Stimulated activated CD8-positive, alpha-beta memory T cell treated with anti-CD3 and anti-CD28 coated beads, Interleukin-2, amount 100 ng/mL, for 48 hours (primary cell): ENCODE results near the gene HTR4.
"Not testable (repeated sequence)": the region's sequence is repeated elsewhere in the genome, so short reads cannot be mapped to it uniquely, and the experiment has no call there.

Source experiments
- DNase-seq, 2 donors: peaks; one replicate each; pipeline ENCODE4 v3.0.0-alpha.2; 2020; ENCODE audit warnings: low read depth in 2 of 2

Gene HTR4

GRCh38 chr5:148653836-148654781, at the start of gene HTR4:
TSS of gene HTR4 (minus strand) at chr5:148654527. CDS start at chr5:148637014, 17,513 bp downstream.
- no peak for DNase-seq

GRCh38 chr5:148702019-148702596, 47.8 kb upstream of the HTR4 start:
- DNase-seq = no peak

GRCh38 chr5:148699028-148699427, 44.7 kb upstream of the HTR4 start:
- no peak for DNase-seq

GRCh38 chr5:148697809-148698196, 43.5 kb upstream of the HTR4 start:
- no peak for DNase-seq

- DNase-seq = no peak
Measured at GRCh38 chr5:148697180-148697808, 43.0 kb upstream of the HTR4 start.

- DNase-seq = no peak
Measured at GRCh38 chr5:148696187-148697036, 42.1 kb upstream of the HTR4 start.

- no peak for DNase-seq
Measured at GRCh38 chr5:148690945-148691344, 36.6 kb upstream of the HTR4 start.

- no peak for DNase-seq
Measured at GRCh38 chr5:148688787-148689186, 34.5 kb upstream of the HTR4 start.

- no peak for DNase-seq
Measured at GRCh38 chr5:148687871-148688270, 33.5 kb upstream of the HTR4 start.

- no peak for DNase-seq
Measured at GRCh38 chr5:148687427-148687826, 33.1 kb upstream of the HTR4 start.

- no peak for DNase-seq
Measured at GRCh38 chr5:148686660-148687059, 32.3 kb upstream of the HTR4 start.

GRCh38 chr5:148685520-148686134, 31.3 kb upstream of the HTR4 start:
- DNase-seq = no peak

GRCh38 chr5:148684528-148684927, 30.2 kb upstream of the HTR4 start:
- no peak for DNase-seq

GRCh38 chr5:148683651-148684050, 29.3 kb upstream of the HTR4 start:
- DNase-seq = no peak

- no peak for DNase-seq
Measured at GRCh38 chr5:148682058-148683026, 28.0 kb upstream of the HTR4 start.

GRCh38 chr5:148681157-148682057, 27.1 kb upstream of the HTR4 start:
- DNase-seq = no peak

GRCh38 chr5:148673704-148674103, 19.4 kb upstream of the HTR4 start:
- DNase-seq = not testable (repeated sequence)

- no peak for DNase-seq
Measured at GRCh38 chr5:148666353-148666752, 12.0 kb upstream of the HTR4 start.

GRCh38 chr5:148665431-148665830, 11.1 kb upstream of the HTR4 start:
- no peak for DNase-seq
